NOMO-1 (cell line): Measurements from ENCODE around the gene ADAMTS17.

ENCODE experiments used
- DNase-seq, 2 experiments: peaks; one replicate each; lab custom pipeline; 2025; ENCODE audit not compliant: unreplicated experiment in 2 of 2; lab: John Stamatoyannopoulos, UW

Gene ADAMTS17

GRCh38 chr15:100207053-100207452 is 134.7 kb downstream of the ADAMTS17 start:
- DNase-seq, result no peak

GRCh38 chr15:100206643-100207042 is 135.1 kb downstream of the ADAMTS17 start:
- DNase-seq, result no peak

DNA sequence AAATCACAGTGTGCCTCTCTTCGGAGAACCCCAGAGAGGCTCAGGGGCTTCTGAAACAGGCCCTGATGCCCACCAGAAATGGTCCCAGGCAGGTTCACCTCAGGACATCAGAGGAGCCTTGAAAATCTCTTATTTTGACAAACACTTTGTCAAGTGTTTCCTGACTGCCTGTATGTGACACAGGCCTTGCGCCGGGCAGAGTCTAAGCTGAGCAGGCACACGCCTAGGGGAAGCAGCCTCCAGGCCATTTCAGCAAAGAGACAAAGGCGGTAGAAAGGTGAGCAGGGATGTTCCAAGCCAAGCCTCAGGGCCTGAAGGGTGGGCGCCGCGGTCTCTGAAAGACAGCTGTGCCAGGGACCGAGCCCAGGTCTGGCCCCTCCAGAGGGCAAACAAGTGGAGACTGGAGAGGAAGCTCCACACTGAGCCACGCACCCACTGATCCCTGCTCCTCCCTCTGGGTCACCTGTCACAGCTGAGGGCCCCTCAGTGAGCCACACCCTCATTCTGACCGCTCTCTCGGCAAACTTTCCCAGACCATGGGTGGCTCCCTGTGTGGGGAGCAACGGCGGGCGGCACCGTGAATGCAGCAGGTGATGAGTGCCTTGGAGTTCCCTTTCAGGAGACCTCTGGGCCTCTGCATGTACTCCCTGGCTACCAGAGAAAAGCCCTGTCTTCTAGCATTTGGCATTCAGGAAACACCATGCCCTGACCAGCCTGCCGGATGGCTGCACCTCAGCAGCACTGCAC is 136.1 kb downstream of the ADAMTS17 start:
- DNase-seq, result no peak

DNA sequence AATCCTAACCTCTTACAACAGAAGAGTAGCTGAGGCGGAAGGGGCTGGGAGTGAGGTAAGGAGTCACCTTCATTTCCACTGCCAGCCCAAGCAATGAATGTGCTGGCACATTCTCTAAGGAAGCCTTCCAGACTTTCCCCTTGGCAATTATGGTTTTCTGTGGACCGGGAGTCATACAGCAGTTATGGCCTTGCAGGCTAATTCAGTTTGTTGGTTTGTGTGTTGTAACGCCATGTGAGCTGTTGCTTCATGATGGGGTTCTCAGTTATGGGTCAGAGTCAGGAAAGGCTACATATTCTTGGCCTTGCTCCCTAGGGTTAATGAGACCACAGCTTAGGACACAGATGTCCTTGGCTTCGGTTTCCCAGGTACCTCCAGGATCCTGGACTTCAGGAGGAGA is 137.0 kb downstream of the ADAMTS17 start:
- no peak for DNase-seq

GRCh38 chr15:100204211-100204610 is 137.6 kb downstream of the ADAMTS17 start:
- no peak for DNase-seq

- DNase-seq, result no peak
These were observed 139.3 kb downstream of the ADAMTS17 start for GRCh38 chr15:100202309-100202960.

GRCh38 chr15:100201376-100202280 is 140.1 kb downstream of the ADAMTS17 start:
- DNase-seq, result no peak

DNA sequence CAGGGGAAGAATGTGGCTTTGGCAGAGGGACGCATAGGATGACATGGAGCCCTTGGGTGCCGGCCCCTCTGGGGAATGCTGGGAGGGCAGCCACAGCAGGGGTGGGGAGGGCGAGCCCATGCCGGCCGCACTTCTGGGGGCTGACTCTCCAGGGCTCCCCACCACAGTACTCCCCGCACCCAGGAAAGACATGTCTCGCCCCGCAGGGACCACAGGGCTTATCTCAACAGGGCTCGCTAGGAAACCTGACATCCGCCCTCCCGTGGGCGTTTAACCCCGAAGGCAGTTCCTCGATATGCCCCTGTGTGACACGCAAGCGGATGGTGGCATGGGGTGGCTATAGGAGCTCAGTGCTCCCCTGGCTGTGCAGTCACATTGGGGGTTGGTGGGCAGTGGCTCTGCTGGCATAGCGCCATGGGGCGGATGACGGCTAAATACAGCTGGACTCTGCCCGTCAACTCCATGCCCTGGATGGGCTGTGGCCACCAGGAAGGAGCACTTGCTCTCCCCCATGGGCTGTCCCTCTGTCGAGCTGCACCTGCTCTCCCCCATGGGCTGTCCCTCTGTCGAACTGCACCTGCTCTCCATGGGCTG is 141.4 kb downstream of the ADAMTS17 start:
- no peak for DNase-seq

GRCh38 chr15:100199711-100200286 is 142.0 kb downstream of the ADAMTS17 start:
- no peak for DNase-seq

DNA sequence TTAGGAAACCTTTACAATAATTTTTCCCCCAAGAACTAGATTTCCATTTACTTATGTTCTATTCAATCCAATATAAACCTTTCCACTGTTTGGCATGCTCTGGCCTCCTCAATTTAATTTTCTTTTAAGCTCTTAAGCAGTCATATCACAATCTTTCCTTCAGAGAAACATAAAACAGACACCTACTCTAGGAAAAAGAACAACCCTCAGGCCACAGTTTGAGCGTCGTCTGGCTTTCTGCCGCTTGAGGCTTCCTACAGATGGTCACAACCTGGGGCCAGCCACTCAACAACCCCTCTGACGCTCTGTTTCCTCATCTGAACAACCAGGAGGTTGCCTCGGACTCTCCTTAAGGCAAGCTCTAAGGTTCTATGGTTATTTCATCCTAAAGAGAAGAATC is 143.3 kb downstream of the ADAMTS17 start:
- no peak for DNase-seq

DNA sequence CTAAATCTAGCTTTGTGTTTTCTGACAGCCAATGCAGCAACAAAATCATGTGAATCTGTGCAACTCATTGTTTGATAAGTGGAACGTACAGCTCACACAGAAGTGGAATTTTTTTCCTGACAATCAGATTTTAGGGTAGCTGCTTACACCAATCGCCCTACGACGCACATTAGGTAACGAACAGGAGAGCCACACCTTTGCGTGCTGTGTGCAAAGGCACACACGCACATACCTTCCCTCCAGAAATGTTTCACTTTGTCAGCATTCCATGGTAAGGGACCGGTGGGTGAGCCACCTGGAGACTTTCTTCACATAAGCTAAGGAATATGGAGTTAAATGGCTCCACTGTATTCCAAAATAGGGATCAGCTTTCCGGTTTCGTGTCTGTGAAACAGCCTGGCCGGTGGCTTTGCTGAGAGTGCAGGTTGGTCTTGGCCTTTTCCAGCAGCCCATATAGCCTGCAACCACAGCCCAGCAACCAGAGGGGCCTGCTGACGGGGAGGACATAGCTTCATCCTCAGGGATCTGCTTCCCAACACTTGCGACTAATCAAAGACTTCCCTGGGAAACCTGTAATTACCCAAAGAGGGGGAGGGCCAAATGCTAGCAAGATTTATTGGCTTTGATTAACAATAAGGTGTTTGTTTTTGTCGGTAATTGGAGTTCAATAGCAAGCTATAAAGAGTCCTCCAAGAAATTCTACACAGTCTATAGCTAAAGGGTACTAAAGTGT is 145.3 kb downstream of the ADAMTS17 start:
- DNase-seq, result no peak

DNA sequence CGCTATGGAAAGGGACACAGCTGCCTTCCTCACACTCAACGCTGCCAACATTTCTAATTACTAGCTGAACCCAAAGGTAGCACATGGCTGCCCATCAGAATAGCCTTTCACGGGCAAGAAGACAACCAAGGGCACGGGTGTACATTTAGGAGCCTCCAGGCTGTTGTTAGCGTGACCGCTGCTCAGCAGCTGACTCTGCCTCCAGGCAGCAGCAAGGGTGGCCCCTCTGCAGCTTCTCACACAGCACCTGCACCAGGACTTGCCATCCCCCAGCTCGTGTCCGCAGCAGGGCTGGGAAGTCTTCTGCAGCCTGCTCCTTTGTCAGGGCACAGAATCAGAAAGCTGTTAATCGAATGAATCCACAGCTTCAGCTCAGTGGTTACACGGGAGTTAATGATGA is 146.8 kb downstream of the ADAMTS17 start:
- DNase-seq, result no peak

DNA sequence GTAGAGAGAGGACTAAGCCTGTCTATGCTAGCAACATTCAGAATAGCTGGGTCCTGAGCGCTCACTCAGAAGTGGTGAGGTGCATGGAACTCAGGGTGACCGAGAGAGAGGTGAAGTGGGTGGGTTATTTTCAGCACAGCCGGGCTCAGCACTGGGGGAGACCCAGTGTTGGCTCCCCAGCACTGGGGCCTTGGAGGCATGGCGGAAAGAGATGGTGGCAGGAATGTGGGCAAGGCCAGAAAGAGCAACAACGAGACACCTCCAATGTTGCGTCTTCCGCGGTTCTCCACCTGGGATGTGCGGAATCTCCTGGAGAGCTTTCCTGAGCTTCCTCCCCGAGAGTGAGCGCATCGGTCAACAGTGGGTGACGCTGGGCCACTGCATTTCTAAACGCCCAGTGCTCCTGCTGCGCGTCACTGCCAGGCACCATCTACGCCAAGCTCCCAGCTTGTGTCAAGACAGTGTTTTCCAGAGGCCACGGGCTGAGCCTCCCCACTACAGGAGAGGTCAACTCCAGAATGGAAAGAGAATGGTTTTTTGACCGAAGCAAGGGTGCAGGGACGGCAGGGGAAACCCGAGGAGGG is 148.4 kb downstream of the ADAMTS17 start:
- DNase-seq, result no peak

DNA sequence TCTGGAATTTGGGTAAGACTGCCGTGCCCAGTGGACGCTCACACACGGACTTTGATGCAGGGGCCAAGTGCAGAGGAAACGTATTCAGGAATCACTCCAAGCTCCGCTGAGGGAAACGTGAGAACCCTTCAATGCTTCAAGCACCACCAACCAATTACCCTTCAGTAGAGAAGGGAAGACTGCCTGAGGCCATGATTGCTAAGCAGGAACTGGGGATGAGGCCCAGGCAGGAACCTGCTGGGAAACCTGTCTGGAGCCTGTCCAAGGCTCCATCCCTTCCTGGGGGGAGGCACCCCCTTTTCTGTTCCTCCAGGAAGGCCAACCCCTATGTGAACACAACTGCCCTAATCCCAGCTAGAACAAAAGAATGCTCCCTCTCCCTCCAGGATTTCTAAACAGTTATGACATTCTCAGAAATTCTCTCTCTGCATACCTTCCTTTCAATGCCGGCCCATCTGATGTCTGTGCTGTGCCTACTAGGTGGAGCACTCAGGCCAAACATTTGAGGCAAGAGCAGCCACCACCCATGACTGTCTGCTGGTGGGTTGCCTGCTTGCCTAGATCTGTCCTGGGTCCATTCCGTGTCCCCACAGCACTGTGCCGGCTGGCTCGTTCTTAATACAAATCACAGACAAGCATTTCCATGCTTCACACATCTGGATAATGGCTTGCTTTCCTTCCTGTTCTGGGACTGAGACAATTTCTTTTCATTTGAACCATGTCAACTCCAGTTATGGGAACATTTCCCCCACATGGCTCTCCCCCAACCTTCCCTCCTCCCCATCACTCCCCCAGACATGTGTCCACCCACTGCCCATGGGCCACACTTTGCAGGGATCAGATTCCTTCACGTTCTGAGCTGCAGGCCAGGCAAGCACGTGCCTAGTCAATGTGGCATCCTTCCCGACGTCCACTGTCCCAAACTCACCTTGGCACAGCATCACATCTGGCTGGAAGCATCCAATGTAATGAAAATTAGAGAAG is 149.4 kb downstream of the ADAMTS17 start:
- DNase-seq, result no peak

DNA sequence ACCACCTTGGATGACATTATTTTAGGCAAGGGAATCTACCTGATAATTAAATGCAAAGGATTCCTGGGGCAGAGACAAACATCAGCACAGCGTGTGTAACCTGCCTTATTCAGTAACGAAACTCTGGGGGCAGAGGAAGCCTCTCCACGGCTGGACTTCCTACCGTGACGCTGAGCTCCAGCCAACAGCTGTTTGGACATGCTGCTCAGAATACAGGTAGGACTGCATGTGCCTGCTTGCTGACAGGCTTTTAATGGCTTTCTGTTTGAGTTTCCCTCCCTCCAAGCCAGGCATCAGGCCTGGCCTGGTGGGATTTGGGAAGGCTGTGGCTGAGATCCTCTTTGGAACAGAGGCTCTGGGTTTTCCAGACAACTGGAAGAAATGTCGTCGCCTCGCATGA is 150.6 kb downstream of the ADAMTS17 start:
- no peak for DNase-seq

GRCh38 chr15:100190675-100191074 is 151.1 kb downstream of the ADAMTS17 start:
- DNase-seq, result no peak

DNA sequence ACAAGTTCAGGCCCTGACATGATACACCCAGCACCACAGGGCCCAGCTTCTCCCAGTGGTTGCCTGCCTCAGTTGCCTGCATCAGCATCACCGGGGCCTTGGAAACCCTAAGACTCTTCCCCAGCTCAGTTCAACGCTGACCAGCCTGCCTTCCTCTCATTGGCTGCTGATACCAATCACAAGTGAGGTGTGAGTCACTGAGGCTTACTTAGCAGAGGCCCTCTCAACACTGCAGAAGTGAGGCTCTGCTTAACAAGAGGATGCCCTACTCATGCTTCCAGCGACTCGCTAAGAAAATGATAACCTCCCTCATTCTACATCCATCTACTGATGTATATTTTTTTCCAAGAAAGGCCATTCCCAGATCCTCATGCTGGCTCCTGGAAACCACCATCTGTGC is 151.9 kb downstream of the ADAMTS17 start:
- DNase-seq, result no peak

GRCh38 chr15:100189319-100189718 is 152.5 kb downstream of the ADAMTS17 start:
- DNase-seq, result no peak

- no peak for DNase-seq
These were observed 154.1 kb downstream of the ADAMTS17 start for GRCh38 chr15:100187677-100188076.
